ENCODE results near the gene SUDS3.
A peak's percentile ranks its signal among the peaks of the same experiment; 100 is the strongest.
"Not testable (repeated sequence)": the region's sequence is repeated elsewhere in the genome, so short reads cannot be mapped to it uniquely, and the experiment has no call there.

SUDS3 gene

GRCh38 chr12:118376089-118377020, at the start of gene SUDS3:
TSS of gene SUDS3 (plus strand) at chr12:118376555. CDS start at chr12:118376692, 137 bp downstream.
- DNase-seq = peak; percentile 81

GRCh38 chr12:118326991-118327390, 49.4 kb upstream of the SUDS3 start:
- no peak for DNase-seq

GRCh38 chr12:118327391-118327790, 49.0 kb upstream of the SUDS3 start:
- no peak for DNase-seq

- DNase-seq = no peak
These were observed 47.6 kb upstream of the SUDS3 start for GRCh38 chr12:118328486-118329330.

GRCh38 chr12:118330421-118331018, 45.8 kb upstream of the SUDS3 start:
- DNase-seq = no peak

- no peak for DNase-seq
These were observed 43.8 kb upstream of the SUDS3 start for GRCh38 chr12:118332511-118332910.

GRCh38 chr12:118334241-118334640, 42.1 kb upstream of the SUDS3 start:
- no peak for DNase-seq

- DNase-seq = no peak
These were observed 41.3 kb upstream of the SUDS3 start for GRCh38 chr12:118334939-118335567.

- DNase-seq = no peak
These were observed 40.2 kb upstream of the SUDS3 start for GRCh38 chr12:118336123-118336522.

- DNase-seq = no peak
These were observed 39.0 kb upstream of the SUDS3 start for GRCh38 chr12:118337194-118337838.

- no peak for DNase-seq
These were observed 34.3 kb upstream of the SUDS3 start for GRCh38 chr12:118342090-118342489.

- DNase-seq = no peak
These were observed 31.5 kb upstream of the SUDS3 start for GRCh38 chr12:118344829-118345228.

GRCh38 chr12:118345355-118345754, 31.0 kb upstream of the SUDS3 start:
- no peak for DNase-seq

- DNase-seq = no peak
These were observed 29.5 kb upstream of the SUDS3 start for GRCh38 chr12:118346895-118347294.

- DNase-seq = no peak
These were observed 28.4 kb upstream of the SUDS3 start for GRCh38 chr12:118347916-118348315.

GRCh38 chr12:118350908-118351559, 25.3 kb upstream of the SUDS3 start:
- DNase-seq = no peak

- no peak for DNase-seq
These were observed 22.6 kb upstream of the SUDS3 start for GRCh38 chr12:118353721-118354120.

- DNase-seq = not testable (repeated sequence)
These were observed 21.9 kb upstream of the SUDS3 start for GRCh38 chr12:118354503-118354902.

- no peak for DNase-seq
These were observed 21.5 kb upstream of the SUDS3 start for GRCh38 chr12:118354903-118355302.

GRCh38 chr12:118355843-118356242, 20.5 kb upstream of the SUDS3 start:
- DNase-seq = no peak

- no peak for DNase-seq
These were observed 19.5 kb upstream of the SUDS3 start for GRCh38 chr12:118356809-118357256.
